Activated T-helper 1 cell treated with anti-CD3 and anti-CD28 coated beads, Interleukin-2, amount 50 U/mL, for 16 hours (primary cell): ENCODE measurements around the gene KCTD4.
"Not testable (repeated sequence)": the region's sequence is repeated elsewhere in the genome, so short reads cannot be mapped to it uniquely, and the experiment has no call there.

Experiments
- DNase-seq, 2 donors: peaks; one replicate each; pipeline ENCODE4 v3.0.0-alpha.2; 2020; ENCODE audit warnings: low read depth in 1 of 2, low spot score in 1 of 2

KCTD4 gene

DNA sequence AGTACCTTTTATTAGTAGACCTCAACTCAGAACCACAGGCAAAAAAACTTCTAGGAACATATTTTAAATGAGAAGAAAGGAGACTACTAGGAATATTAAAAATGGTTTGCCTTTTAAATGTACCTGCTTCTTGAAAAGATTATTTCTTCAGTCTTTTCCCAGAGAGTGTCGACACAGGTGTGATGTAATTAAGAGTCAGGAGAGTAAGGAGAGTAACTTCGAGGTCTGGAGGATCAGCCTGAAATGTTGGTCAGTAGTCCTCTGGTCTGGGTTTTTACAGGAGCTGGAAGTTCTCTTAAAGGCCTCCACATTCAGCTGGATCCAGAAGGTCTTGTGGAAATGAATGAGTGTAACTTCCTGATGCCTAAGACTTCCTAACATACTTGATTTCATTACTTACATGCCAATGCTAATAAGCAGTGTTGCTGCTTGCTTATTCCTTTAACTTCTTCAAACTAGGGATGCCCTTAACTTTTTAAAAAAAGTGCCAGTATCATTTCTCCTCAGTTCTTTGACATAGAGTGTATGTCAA is at the start of gene KCTD4:
KCTD4 (minus strand) TSS at position 345 of the 532 bp plus-strand sequence. CDS start 6,478 bp downstream, outside the sequence.
- DNase-seq = no peak

DNA sequence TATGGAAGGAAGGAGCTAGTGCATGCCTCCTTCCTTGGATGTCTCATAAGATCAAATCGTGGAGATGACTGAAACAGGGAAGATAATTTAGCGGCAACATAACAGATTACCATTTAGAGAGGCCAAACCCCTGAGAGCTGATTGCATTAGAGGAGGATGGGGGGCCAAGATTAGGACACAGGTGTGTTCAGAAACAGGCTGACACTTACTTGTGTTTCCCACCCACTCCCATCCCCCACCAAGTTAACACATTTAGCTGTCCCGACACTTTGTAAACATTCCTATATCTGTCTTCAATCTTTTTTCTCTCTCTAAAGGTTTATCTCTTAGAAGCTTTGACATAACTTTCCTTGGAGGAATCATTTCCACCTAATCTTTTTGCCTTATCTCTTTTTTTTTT is 48.8 kb upstream of the KCTD4 start:
- no peak for DNase-seq

DNA sequence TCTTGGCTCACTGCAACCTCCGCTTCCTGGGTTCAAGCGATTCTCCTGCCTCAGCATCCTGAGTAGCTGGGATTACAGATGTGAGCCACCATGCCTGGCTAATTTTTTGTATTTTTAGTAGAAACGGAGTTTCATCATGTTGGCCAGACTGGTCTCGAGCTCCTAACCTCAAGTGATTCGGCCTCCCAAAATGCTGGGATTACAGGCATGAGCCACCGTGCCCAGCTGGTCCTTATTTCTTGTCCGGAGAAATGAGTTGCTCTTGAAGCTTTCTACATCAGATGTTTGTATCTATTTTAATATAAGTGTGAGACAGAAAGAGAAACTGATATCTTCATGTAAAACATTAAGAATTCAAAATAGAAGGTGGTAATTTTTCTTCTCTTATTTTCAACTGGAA is 43.9 kb upstream of the KCTD4 start:
- DNase-seq = not testable (repeated sequence)

DNA sequence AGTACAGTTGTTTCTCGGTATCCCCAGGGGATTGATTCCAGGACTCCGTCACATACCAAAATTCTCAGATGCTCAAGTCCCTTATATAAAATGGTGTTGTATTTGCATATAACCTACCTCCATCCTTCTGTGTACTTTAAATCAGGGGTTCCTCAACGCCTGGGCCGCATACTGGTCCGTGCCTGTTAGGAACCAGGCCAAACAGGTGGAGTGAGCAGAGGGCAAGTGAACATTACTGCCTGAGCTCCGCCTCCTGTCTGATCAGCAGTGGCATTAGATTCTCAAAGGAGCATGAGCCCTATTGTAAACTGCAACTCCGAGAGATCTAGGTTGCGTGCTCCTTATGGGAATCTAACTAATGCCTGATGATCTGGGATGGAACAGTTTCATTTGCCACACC is 42.2 kb upstream of the KCTD4 start:
- no peak for DNase-seq

DNA sequence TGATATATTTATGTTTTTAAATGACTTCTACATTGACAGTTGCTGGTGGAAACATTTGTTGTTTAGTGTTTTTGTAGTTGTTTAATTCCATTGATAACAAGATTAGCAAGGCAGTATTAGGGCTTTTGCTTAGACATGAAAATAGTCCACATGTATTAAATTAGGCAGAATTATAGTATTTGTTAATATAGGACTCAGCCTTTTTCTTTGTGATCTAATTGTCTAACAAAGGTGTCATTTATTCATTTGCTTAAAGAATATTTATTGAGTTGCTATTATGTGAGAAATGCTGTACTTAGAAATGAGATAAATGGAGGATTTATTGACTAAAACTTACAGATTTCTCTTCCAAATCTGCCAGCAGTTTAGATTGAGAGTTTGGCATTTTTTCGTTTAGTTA is 41.7 kb upstream of the KCTD4 start:
- no peak for DNase-seq

DNA sequence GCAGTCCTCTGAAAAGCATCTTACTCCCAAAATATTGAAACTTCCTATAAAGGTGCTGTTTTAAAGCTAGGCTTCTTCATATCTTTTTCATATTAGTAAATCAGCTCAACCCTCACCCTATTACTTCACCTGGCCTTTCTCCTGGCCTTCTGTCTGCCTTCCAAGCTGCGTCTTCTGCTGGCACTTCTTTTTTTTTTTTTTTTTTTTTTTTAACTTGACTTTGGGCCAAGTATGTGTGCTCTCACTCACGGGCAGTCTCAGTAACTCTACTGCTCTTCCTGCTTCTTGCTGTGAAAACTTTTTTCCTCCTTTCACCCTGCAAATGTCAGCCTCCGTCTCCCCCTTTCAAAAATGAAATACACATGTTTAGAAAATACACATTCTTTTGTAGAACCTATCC is 41.2 kb upstream of the KCTD4 start:
- DNase-seq = no peak

DNA sequence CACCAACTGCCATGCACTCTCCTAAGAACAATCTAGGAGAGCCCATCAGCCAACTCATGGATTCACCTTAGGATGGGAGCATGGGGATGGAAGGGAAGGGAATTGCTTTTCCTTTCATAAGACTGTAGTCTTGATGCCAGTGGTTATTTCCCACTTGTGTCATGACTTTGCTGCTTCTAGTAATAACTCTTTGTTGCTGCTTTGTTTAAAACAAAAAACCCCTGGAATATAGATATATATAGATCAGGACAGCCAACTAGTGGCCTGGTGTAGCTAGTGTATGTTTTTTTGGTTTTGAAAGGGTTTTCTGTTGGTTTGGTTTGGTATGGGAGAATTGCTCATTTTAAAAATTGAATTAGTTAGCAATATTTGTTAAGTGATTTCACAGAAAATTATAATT is 39.3 kb upstream of the KCTD4 start:
- no peak for DNase-seq

DNA sequence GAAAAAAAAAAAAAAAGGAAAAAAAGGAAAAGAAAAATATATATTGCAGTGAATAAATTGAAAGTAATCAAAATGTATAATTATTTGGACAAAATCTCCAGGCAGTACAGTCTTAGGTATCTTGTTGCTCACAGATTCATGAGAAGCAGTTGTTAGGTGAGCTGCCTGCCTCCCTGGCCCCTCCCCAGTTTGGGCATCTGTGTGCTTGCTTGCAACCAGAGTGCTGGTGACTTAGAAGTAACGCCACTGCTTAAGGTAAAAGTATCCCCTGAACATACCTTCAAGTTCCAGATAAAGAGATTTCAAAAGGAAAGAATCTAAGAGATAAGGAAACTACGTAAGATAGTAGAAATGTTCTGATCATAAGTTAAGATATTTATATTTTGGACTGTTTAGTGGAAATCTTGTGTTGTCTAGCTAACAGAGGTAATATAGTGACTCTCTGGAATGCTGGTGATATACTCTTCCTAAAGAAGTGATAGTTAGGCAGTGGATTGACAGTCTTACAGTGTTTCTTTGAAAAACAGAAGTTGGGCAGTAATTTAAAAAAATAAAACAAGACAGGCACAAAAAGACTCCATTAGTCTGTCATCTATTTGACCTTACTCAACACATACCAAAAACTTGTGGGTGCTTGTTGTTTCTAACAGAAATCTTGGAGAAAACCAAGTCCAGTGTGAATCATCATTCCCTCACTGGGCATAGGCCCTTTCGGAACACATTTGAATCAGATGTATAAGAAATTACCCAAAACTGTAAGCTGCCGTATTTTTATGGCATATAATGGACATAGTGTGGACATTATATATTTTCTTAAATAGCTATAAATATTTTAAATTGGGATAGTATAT is 38.3 kb upstream of the KCTD4 start:
- DNase-seq = no peak

DNA sequence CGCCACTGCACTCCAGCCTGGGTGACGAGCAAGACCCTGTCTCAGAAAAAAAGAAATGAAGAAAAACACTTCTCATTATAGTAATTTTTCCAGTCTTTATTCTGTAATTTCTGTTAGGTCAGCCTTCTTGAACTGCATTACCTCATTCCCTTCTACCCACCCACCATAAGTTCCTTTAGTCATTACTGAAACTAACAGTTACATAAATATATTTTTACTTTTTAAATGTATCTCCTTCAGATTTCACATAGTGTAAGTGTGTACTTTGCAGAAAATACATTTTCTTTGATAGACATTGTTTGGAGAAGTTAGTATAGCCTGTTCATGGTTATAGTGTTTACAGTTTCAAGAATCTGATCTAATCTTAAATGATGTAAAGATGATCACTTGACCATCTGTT is 31.7 kb upstream of the KCTD4 start:
- DNase-seq = no peak

DNA sequence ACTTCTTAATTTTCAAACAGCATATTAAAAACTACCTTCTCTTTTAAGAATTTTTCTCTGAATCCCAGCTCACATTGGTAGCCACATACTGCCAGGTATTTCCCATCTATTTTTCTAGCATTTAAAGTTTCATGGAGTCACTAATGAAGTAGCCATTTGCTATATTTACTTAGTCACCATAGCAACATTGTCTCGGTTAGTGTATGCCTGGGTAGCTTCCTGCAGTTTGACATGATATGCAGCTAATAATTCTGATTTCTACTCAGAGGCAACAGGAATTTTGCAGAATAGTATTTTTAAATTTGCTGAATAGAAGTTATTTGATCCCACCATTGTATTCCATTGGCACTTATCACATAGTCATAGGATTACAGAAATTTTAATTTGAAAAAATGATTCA is 30.9 kb upstream of the KCTD4 start:
- no peak for DNase-seq

DNA sequence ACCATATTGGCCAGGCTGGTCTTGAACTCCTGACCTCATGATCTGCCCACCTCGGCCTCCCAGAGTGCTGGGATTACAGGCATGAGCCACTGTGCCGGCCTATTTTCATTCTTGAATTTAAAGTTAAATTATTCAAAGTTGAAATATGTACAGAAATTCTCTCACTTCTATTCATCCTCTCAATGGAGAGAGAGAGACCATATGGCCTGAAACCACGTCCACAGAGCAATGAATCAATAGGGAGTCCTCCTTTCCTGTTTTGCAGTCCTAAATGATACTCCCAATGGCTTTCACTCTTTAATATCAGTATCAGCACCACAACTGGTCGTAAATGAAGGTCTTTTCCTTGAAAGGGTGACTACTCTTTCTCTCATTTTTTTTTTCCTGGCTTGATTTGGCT is 30.5 kb upstream of the KCTD4 start:
- DNase-seq = no peak

DNA sequence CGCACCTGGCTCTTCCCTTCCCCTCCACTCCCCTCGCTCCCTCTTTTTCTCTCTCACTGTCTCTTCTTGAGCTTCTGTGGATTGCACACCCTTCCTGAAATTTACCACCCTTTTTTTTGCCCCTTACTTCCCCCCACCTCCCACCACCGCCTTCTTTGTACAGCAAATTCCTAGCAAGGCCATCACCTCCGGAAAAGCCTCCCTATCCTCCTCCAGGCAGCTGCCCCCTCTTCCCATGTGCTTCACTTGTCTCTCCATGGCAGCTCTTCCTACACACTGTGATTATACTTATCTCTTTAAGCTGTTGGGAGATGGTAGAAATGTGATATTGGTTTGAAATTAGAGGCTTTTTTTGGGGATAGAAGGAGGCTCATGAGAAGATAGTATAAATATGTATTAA is 28.3 kb upstream of the KCTD4 start:
- DNase-seq = no peak

DNA sequence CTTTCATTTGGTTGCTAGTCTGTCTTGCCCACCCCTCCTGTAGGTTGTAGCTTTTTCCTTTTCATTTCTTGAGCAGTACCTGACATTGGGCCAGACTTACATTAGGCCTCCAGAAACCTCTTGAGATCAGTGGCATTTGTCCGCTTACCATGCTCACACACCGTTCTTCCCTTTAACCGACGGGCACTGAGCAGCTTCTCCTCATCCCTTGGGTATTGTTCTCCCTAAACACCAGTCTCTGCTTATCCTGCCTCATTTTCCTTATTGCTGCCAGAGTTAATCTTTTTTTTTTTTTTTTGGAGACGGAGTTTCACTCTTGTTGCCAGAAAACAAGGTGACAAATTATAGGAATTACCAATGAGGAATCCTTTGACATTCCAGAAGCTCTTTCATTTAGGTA is 27.2 kb upstream of the KCTD4 start:
- no peak for DNase-seq

DNA sequence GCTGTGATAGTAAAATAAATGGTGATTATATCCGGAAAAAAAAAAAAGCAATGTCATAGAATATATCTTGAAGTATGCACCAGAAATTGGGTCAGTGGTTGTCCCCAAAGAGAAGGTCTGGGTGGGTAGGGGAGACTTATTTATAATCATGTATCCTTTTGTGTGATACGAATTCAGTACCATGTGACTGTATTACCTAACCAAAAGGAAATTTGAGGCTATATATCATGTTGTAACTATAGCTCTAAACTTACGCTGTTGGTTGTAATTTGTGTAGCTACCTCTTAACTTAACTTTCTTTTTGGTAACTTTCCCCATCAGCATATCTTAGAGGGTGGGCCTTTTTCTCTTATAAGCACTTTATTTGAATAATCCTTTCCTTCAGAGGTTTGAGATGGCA is 25.2 kb upstream of the KCTD4 start:
- no peak for DNase-seq

DNA sequence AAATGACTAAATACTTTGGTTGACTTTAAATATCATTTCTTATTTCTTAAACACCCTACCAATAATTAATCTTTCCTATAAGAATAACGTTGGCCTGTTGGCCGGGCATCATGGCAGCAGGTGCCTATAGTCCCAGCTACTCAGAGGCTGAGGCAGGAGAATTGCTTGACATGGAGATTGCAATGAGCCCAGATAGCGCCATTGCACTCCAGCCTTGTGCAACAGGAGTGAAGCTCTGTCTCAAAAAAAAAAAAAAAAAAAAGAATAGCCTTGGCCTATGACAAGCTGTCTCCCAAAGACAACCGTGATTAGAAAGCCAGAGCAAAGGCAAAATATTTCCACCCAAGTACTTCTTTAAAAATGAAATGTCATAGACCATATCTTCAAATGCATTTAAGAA is 24.5 kb upstream of the KCTD4 start:
- DNase-seq = no peak

DNA sequence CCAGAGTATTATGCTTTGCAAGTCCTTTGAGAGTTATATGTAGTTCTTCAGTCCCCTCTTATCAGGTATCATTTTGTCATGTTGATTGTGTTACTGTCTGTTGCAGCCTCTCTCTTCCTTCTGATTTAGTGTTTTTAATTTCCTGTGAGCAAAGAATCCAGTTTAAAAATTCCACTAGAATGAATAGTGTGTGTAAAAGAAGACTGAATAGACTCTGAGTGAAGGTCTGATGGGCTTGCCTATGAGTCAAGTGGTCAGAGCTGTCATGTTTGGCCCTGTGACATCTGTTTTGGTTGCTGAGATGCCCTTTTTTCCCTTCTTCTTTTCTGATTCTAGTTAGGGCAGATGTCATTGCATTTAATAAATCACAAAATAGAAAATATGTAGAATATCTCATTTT is 23.3 kb upstream of the KCTD4 start:
- DNase-seq = no peak

DNA sequence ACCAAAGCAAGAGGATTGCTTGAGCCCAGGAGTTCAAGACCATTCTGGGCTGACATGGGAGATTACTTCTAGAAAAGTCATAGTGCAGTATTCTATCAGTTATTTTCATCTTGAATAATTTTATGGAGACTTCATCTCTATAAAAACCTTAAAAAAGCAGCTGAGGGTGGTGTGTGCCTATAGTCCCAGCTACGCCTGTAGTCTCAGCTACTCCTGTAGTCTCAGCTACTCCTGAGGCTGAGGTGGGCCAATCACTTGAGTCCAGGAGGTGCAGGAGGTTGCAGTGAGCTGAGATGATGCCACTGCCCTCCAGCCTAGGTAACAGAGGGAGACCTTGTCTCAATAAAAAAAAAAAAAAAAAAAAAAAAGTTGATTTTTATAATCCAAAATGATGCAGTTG is 22.1 kb upstream of the KCTD4 start:
- no peak for DNase-seq

DNA sequence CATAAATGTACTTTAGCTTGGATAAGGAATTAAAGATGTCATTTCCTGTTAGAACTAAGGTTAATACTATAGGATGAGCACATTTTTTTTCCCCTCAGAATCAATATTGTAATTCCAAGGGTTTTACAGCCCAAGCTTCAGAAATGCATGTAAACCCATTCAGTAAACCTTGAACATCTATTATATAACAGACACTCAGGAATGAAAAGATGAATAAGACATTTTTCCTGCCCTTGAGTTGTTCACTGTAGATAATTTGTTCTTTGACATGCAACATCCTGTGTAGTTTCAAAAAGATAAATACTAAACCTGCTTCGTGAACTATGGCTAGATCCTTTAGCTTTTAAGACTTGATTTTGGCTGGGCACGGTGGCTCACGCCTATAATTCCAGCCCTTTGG is 21.7 kb upstream of the KCTD4 start:
- no peak for DNase-seq

DNA sequence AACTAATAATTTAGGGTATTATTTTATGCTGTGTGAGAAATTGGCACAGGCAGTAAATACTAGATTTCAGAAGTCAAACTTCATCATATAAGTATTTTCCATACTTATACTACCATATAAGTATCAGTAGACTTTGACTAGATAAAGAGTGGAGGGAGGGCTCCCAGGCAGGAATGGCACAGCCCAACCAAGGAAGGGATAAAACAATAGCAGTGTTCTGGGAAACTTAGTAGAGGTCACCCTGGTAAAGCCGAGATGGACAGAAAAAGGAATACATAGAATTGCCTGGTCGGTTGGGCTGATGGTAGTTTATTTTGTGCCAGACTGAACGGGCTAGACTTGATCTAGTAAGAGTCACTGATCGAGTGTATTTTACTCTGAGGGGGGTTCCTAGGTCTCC is 19.6 kb upstream of the KCTD4 start:
- no peak for DNase-seq

DNA sequence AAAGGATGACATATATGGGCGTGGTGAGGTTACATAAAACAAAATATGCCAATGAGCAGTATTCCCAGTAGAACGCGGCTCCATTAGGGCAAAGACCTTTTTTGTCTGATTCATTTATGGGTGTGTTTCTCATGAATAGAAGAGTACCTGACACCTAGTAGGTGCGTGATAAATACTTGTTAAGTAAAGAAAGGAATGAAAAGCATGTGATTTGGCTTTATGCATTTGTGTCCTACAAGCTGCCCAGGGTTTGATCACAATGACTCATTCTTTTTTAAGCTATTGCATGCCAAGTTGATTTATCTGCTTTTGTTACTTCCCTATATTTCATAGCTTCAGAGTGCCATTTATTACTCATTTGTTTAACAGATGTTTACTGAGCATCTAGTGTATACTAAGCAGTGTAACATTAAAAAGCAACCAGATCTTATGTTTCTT is 19.1 kb upstream of the KCTD4 start:
- no peak for DNase-seq

DNA sequence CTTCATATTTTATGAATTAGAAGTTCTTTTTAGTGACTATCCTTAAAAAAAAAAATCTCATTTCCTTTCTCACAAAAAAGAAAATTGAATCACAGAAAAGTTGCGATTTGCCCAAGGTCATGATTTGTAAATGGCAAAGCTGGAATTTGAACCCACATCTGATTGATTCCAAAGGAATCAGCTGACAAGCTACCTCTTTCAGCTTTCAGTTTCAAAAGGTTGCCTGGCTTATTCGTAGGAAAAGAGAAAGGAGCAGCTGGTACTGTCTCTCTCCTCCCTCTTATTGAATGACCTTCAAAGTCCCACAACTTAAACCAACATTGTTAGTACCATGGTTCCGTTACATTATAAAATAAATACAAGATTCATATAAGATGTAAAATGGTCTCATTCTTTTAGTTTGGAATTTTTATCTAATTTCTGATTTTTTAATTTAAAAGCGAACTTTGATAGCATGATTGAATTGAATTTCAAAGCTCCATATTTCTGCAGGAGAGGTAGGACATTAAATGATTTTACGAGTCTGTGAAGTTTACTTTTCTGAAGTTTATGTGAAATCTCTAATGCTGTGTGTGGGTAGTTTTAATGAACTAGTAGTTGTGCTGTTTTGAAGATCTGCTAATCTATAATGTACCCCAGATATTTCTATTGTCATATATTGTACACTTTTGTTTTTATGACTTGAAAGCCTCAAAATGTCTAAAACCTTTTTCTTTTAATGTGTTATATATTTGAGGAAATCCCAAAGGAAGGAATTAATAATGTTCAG is 18.5 kb upstream of the KCTD4 start:
- DNase-seq = no peak

DNA sequence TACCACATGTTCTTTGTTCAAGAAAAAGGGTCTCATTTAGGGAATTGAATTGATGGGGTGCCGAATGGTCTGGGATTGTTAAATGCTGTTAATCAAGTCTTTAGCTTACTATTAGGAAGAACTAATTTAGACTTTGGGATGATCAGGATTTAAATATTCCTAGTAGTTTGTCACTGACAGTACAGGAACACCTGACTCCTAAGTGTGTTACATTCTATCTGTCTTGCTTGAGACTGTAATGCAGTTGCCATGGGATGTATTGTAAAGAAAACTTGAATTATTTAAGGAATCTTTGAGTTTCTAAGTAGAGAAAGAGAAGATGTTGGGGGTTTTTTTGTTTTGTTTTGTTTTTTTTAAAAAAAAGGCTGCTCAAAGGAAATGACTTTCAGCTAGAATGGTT is 17.8 kb upstream of the KCTD4 start:
- DNase-seq = no peak
